Muscle layer of duodenum (tissue), 2 donors: ENCODE data around the gene PRKAR2B.
"Not testable (repeated sequence)": the region's sequence is repeated elsewhere in the genome, so short reads cannot be mapped to it uniquely, and the experiment has no call there.

ENCODE experiments used
- H3K27ac ChIP-seq: one replicate; pipeline ENCODE4 v1.7.0; 2013; ENCODE audit warnings: mild to moderate bottlenecking, low read length
- H3K27me3 ChIP-seq: one replicate; pipeline ENCODE4 v1.7.0; 2013; ENCODE audit warnings: low read depth, mild to moderate bottlenecking, control low read depth, low read length
- H3K36me3 ChIP-seq, 2 donors: one replicate each; pipeline ENCODE4 v1.7.0; 2013; ENCODE audit warnings: low read length in 2 of 2, control low read depth in 1 of 2, mild to moderate bottlenecking in 1 of 2; ENCODE audit not compliant: insufficient read depth in 2 of 2, control insufficient read depth in 1 of 2
- H3K4me1 ChIP-seq, 2 donors: one replicate each; pipeline ENCODE4 v1.7.0; 2013; ENCODE audit warnings: low read length in 2 of 2, mild to moderate bottlenecking in 2 of 2, control low read depth in 1 of 2, moderate library complexity in 1 of 2; ENCODE audit not compliant: insufficient read depth in 2 of 2, control insufficient read depth in 1 of 2
- H3K4me3 ChIP-seq, 2 donors: one replicate each; pipeline ENCODE4 v1.7.0; 2013; ENCODE audit warnings: low read length in 2 of 2, low read depth in 1 of 2, mild to moderate bottlenecking in 1 of 2
- H3K9me3 ChIP-seq, 2 donors: one replicate each; pipeline ENCODE4 v1.7.0; 2013; ENCODE audit warnings: low read length in 2 of 2, control low read depth in 1 of 2, mild to moderate bottlenecking in 1 of 2; ENCODE audit not compliant: control insufficient read depth in 1 of 2
- donor health status: healthy.

PRKAR2B gene

GRCh38 chr7:107080533-107080932, 36.0 kb downstream of the PRKAR2B start:
- H3K4me1 ChIP-seq, result no peaks in the 10 kb centered on the region
- H3K9me3 ChIP-seq, result no peaks in the 10 kb centered on the region
- H3K27ac ChIP-seq, result no peak overlapping the region
- no peaks in the 10 kb centered on the region for H3K36me3 ChIP-seq
- no peak overlapping the region for H3K4me3 ChIP-seq
- H3K27me3 ChIP-seq, result no peaks in the 10 kb centered on the region

DNA sequence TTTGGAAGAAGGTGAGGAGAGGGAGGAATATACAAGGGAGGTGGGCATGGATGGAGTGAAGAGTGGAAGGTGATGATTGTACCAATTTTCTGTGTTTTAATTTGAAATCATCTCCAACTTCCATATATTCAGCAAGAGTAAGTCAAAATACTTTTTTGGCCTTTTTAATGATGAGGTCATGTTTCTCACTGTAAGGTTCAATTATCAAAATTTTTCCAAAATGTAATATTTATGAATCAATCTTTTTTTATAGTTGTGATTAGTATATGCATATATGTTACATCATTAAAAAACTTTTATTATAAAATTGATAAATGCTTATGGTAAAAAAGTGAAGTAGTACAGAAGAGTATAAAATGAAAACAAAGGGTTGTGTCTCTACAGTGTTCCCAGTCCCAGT, 40.7 kb downstream of the PRKAR2B start:
- H3K4me1 ChIP-seq, result peaks cover 0 to 13% of the 10 kb centered on the region in 2 donors
- no peak overlapping the region for H3K4me3 ChIP-seq
- H3K27me3 ChIP-seq, result no peaks in the 10 kb centered on the region
- no peak overlapping the region for H3K27ac ChIP-seq
- no peaks in the 10 kb centered on the region for H3K9me3 ChIP-seq
- no peaks in the 10 kb centered on the region for H3K36me3 ChIP-seq

- Histone ChIP-seq H3K36me3 (no peaks in the 10 kb centered on the region), H3K9me3 (no peaks in the 10 kb centered on the region), H3K4me3 (no peak overlapping the region), H3K27ac (no peak overlapping the region), H3K4me1 (peaks cover 0 to 23% of the 10 kb centered on the region in 2 donors), H3K27me3 (no peaks in the 10 kb centered on the region)
These were observed 45.1 kb downstream of the PRKAR2B start for GRCh38 chr7:107089627-107090026.

GRCh38 chr7:107090457-107090856, 46.0 kb downstream of the PRKAR2B start:
- no peaks in the 10 kb centered on the region for H3K9me3 ChIP-seq
- no peak overlapping the region for H3K27ac ChIP-seq
- H3K4me1 ChIP-seq, result peaks cover 0 to 23% of the 10 kb centered on the region in 2 donors
- no peak overlapping the region for H3K4me3 ChIP-seq
- no peaks in the 10 kb centered on the region for H3K36me3 ChIP-seq
- H3K27me3 ChIP-seq, result no peaks in the 10 kb centered on the region

GRCh38 chr7:107091306-107091705, 46.8 kb downstream of the PRKAR2B start:
- H3K4me1 ChIP-seq, result peaks cover 0 to 23% of the 10 kb centered on the region in 2 donors
- H3K4me3 ChIP-seq, result no peak overlapping the region
- no peak overlapping the region for H3K27ac ChIP-seq
- no peaks in the 10 kb centered on the region for H3K36me3 ChIP-seq
- no peaks in the 10 kb centered on the region for H3K9me3 ChIP-seq
- no peaks in the 10 kb centered on the region for H3K27me3 ChIP-seq

GRCh38 chr7:107093671-107094070, 49.2 kb downstream of the PRKAR2B start:
- not testable (repeated sequence) for H3K4me3 ChIP-seq, H3K9me3 ChIP-seq, H3K36me3 ChIP-seq, H3K27me3 ChIP-seq, H3K27ac ChIP-seq
- H3K4me1 ChIP-seq, result peaks cover 0 to 16% of the 10 kb centered on the region in 2 donors

DNA sequence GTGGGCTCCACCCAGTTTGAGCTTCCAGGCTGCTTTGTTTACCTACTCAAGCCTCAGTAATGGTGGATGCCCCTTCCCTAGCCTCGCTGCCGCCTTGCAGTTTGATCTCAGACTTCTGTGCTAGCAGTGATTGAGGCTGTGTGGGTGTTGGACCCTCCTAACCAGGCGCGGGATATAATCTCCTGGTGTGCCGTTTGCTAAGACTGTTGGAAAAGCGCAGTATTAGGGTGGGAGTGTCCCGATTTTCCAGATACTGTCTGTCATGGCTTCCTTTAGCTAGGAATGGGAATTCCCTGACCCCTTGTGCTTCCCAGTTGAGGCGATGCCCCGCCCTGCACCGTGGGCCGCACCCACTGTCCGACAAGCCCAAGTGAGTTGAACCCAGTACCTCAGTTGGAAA, 54.6 kb downstream of the PRKAR2B start:
- not testable (repeated sequence) for H3K27me3 ChIP-seq, H3K27ac ChIP-seq, H3K9me3 ChIP-seq, H3K36me3 ChIP-seq, H3K4me3 ChIP-seq, H3K4me1 ChIP-seq

DNA sequence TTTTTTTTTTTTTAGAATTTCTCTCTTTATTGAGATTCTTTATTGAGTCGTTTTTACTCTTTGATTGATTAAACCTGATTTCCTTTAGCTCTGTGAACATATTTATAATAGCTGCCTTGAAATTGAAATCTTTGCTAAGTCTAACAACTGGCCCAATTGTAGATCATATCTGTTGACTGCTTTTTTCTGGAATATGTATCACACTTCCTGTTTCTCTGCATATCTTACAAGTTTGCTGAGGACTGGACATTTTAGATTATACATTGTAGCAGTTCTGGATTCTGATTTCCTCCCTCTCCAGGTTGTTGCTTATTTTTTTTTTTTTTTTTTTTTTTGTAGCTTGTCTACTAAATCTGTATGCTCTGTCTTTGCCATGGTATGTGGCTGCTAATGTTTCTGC, 56.3 kb downstream of the PRKAR2B start:
- H3K36me3 ChIP-seq, result no peaks in the 10 kb centered on the region
- no peak overlapping the region for H3K27ac ChIP-seq
- H3K27me3 ChIP-seq, result no peaks in the 10 kb centered on the region
- H3K4me1 ChIP-seq, result no peaks in the 10 kb centered on the region
- peaks cover 0 to 7% of the 10 kb centered on the region in 2 donors for H3K9me3 ChIP-seq
- H3K4me3 ChIP-seq, result no peak overlapping the region

GRCh38 chr7:107103369-107103768, 58.9 kb downstream of the PRKAR2B start:
- no peaks in the 10 kb centered on the region for H3K36me3 ChIP-seq
- H3K4me3 ChIP-seq, result no peak overlapping the region
- H3K4me1 ChIP-seq, result no peaks in the 10 kb centered on the region
- H3K27ac ChIP-seq, result no peak overlapping the region
- peaks cover 0 to 7% of the 10 kb centered on the region in 2 donors for H3K9me3 ChIP-seq
- H3K27me3 ChIP-seq, result no peaks in the 10 kb centered on the region

- no peaks in the 10 kb centered on the region for H3K27me3 ChIP-seq
- H3K9me3 ChIP-seq, result no peaks in the 10 kb centered on the region
- no peaks in the 10 kb centered on the region for H3K36me3 ChIP-seq
- H3K27ac ChIP-seq, result no peak overlapping the region
- no peaks in the 10 kb centered on the region for H3K4me1 ChIP-seq
- no peak overlapping the region for H3K4me3 ChIP-seq
These were observed 60.3 kb downstream of the PRKAR2B start for GRCh38 chr7:107104801-107105200.

DNA sequence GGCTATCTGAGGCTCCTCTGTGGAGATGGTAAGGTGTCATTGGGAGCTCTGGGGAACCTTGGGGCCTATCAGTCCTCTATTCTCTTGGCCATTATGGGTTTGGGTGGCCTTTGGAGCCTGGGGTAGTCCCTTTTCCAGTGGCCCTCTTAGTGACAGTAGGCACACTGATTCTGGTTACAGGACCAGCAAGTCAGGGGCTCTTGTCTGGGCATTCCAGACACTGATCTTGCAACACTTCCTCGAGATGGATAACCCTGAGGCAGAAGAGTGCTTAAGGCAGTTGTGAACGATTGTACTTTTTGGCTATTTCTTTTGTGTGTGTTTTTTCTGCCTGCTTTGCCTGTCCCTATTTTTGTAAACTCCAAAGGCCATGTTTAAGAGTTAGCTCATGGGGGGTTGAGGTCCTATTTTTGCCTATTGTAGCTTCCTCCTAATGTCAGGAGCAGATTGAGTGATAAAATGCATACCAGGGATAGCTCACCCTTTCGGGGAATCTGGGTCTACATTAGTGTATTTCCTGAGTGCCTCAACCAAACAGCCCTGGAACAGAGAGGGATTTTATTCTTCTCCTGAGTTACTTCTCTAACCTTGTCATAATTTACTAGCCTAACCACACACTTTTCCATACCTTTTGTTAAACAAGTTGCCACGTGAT, 61.2 kb downstream of the PRKAR2B start:
- Histone ChIP-seq H3K27me3 (no peaks in the 10 kb centered on the region), H3K9me3 (no peaks in the 10 kb centered on the region), H3K36me3 (no peaks in the 10 kb centered on the region), H3K4me1 (no peaks in the 10 kb centered on the region), H3K27ac (no peak overlapping the region), H3K4me3 (no peak overlapping the region)

- no peaks in the 10 kb centered on the region for H3K4me1 ChIP-seq
- H3K27ac ChIP-seq, result no peak overlapping the region
- no peaks in the 10 kb centered on the region for H3K9me3 ChIP-seq
- no peak overlapping the region for H3K4me3 ChIP-seq
- no peaks in the 10 kb centered on the region for H3K27me3 ChIP-seq
- H3K36me3 ChIP-seq, result no peaks in the 10 kb centered on the region
These were observed 64.4 kb downstream of the PRKAR2B start for GRCh38 chr7:107108793-107109371.
